Neutrophil (primary cell): ENCODE measurements around the gene AIG1.

Experiments used
- H3K27ac ChIP-seq: fragments of 200-600 bp; sonication (generic); 2 replicates; pipeline ENCODE4 v1.5.1; 2016; ENCODE audit warnings: mild to moderate bottlenecking, moderate library complexity
- H3K27me3 ChIP-seq: fragments of 200-600 bp; sonication (generic); 2 replicates; pipeline ENCODE4 v1.6.0; 2016; ENCODE audit warnings: mild to moderate bottlenecking
- H3K36me3 ChIP-seq: fragments of 200-600 bp; sonication (generic); 2 replicates; pipeline ENCODE4 v1.5.1; 2017
- H3K4me1 ChIP-seq, 2 experiments: fragments of 200-600 bp in 1 of 2; sonication (generic) in 1 of 2; 1 replicate in 1 of 2; 2 replicates in 1 of 2; pipeline versions ENCODE4 v1.5.1 to v1.6.1; 2013 to 2016; ENCODE audit warnings: low read depth in 1 of 2, low read length in 1 of 2, mild to moderate bottlenecking in 1 of 2, moderate library complexity in 1 of 2; ENCODE audit not compliant: control insufficient read depth in 1 of 2, insufficient read depth in 1 of 2
- H3K4me3 ChIP-seq, 2 experiments: fragments of 200-600 bp in 1 of 2; sonication (generic) in 1 of 2; 1 replicate in 1 of 2; 2 replicates in 1 of 2; pipeline ENCODE4 v1.5.1; 2013 to 2016; ENCODE audit warnings: low read depth in 1 of 2, low read length in 1 of 2, mild to moderate bottlenecking in 1 of 2, moderate library complexity in 1 of 2
- H3K9me3 ChIP-seq: fragments of 200-600 bp; sonication (generic); 2 replicates; pipeline ENCODE4 v1.5.1; 2016
- TF ChIP-seq, protein P1 (sequence below): fragments of 200-600 bp; sonication (generic); IDR thresholded peaks from 2 replicates; pipeline ENCODE4 v1.5.1; 2016; ENCODE audit warnings: antibody characterized with exemption

AIG1 gene

DNA sequence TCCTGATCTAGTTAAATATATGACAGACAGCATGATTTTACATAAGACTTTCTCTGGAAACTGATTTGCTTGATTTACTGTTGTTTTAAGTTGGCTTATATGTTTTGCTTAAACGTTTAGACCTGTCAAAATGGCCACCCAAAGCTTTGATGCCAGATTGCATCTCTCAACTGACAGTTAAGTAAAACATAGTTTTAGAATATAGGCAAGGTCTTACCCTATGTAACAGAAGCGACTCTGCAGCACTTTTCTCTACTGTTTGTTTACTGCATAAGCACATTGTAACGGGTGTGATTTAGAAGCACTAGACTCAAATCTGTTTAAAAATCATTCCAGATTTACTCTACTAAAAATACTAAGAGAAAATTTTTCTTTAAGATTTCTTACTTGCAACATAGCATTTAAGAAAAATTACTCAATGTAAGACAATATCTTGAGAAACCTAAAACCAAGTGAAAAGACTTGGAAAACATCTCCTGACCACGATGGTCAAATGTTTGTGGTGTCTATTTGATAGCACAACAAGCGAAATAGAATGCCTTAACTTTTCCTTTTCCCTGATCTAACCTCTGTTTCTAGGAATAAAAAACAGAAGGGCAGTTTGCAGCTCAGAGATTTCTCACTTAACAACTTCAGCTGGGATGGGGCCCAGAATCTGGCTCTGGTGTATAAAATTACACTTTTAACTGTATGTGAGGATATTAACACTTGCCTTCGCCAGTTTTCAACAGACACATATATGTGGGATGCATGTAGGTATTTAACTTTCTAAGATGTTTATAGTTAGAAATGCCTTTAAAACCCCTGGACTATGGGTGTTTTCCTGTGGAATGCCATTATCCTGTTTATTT lies 47.4 kb downstream of the AIG1 start:
- Histone ChIP-seq H3K27me3 (no peaks in the 10 kb centered on the region), H3K27ac (no peak overlapping the region), H3K4me3 (no peak overlapping the region), H3K9me3 (no peaks in the 10 kb centered on the region), H3K36me3 (no peaks in the 10 kb centered on the region), H3K4me1 (no peaks in the 10 kb centered on the region)
- TF ChIP-seq, protein P1, sequence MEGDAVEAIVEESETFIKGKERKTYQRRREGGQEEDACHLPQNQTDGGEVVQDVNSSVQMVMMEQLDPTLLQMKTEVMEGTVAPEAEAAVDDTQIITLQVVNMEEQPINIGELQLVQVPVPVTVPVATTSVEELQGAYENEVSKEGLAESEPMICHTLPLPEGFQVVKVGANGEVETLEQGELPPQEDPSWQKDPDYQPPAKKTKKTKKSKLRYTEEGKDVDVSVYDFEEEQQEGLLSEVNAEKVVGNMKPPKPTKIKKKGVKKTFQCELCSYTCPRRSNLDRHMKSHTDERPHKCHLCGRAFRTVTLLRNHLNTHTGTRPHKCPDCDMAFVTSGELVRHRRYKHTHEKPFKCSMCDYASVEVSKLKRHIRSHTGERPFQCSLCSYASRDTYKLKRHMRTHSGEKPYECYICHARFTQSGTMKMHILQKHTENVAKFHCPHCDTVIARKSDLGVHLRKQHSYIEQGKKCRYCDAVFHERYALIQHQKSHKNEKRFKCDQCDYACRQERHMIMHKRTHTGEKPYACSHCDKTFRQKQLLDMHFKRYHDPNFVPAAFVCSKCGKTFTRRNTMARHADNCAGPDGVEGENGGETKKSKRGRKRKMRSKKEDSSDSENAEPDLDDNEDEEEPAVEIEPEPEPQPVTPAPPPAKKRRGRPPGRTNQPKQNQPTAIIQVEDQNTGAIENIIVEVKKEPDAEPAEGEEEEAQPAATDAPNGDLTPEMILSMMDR: no peak

DNA sequence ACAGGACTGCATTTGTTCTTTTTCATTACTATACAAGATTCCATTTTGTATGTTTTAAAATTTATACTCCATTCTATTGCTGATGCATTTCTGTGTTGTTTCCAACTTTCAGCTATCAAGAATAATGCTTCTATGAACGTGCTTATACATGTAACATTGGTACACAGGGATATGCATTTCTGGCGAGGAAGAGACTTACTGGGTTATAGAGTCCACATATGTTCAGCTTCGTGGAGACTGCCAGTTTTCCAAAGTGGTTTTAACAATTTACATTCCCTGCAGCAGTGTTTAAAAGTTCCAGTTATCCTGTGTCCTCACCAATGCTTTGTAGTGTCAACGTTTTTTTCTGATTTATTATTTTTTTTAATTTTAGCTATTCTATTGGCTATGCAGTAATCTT lies 48.5 kb downstream of the AIG1 start:
- Histone ChIP-seq H3K4me1 (no peaks in the 10 kb centered on the region), H3K36me3 (no peaks in the 10 kb centered on the region), H3K27me3 (no peaks in the 10 kb centered on the region), H3K4me3 (no peak overlapping the region), H3K9me3 (no peaks in the 10 kb centered on the region), H3K27ac (no peak overlapping the region)
- TF ChIP-seq, protein P1: no peak

DNA sequence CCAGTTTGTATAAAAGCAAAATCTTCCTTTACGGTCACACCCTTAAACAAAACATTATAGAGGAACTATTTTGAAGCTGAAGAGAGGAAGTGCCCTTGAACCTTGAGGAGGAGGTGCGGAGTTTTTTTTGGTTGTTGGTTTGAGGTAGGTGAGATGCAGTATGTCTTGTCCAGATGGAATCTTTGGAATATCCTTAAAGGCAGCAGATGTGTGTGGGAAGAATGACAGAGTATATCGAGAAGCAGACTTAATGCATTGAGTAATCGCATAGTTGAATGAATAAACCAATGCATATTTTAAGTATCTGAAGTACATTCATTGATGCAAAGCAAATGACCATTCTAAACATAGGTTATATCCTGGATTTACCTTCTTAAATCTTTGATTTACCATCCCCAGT lies 49.9 kb downstream of the AIG1 start:
- Histone ChIP-seq H3K27me3 (no peaks in the 10 kb centered on the region), H3K36me3 (no peaks in the 10 kb centered on the region), H3K9me3 (no peaks in the 10 kb centered on the region), H3K4me1 (peaks cover 0 to 12% of the 10 kb centered on the region in 2 experiments), H3K4me3 (no peak overlapping the region), H3K27ac (no peak overlapping the region)
- TF ChIP-seq, protein P1: no peak

DNA sequence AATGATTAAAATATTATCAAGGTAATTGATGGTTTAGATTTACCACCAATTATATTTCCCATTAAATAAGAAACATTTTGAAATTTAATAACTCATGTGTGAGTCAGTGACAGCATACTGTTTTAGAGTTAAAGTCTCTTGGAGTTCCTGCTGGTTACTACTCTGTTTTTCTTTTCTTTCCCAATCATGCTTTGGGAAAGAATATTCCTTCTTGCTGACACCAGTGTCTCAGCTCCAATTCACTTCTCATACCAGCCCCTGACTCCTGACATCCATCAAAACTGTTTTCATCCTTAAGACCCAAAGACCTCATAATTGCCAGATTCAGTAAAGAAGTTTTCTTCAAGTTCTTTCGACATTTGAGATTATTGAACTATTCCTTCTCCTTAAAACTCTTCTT lies 50.3 kb downstream of the AIG1 start:
- peaks cover 0 to 15% of the 10 kb centered on the region in 2 experiments for H3K4me1 ChIP-seq
- TF ChIP-seq, protein P1: no peak
- no peaks in the 10 kb centered on the region for H3K36me3 ChIP-seq
- no peak overlapping the region for H3K4me3 ChIP-seq
- H3K27ac ChIP-seq: no peak overlapping the region
- H3K27me3 ChIP-seq: no peaks in the 10 kb centered on the region
- H3K9me3 ChIP-seq: no peaks in the 10 kb centered on the region

DNA sequence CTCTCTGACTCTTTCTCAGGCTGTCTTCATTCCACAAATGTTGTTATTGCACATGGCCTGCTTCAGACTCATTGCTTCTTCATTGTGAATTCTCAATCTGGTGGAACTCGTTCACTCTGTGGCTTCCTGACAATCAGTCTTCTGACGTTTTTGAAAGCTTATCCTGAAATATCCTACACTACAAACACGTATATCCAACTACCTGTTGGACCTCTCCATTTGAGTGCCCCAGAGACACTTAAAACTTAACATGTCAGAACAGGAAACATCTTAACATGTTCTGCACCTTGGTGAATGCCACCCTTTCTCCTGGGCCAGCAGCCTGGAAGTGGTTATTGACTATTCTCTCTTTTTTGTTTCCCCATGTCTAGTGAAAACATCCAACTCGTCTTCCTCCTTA lies 50.8 kb downstream of the AIG1 start:
- TF ChIP-seq, protein P1: no peak
- Histone ChIP-seq H3K27ac (no peak overlapping the region), H3K36me3 (no peaks in the 10 kb centered on the region), H3K4me3 (no peak overlapping the region), H3K27me3 (no peaks in the 10 kb centered on the region), H3K4me1 (peaks cover under 1 to 15% of the 10 kb centered on the region in 2 experiments), H3K9me3 (no peaks in the 10 kb centered on the region)
